HG02970 (cell line): ENCODE measurements around the gene HECW1.
A peak's percentile ranks its signal among the peaks of the same experiment; 100 is the strongest.
"Not testable (repeated sequence)": the region's sequence is repeated elsewhere in the genome, so short reads cannot be mapped to it uniquely, and the experiment has no call there.

Experiments
- ATAC-seq: cut with Tn5 transposase; IDR thresholded peaks from one replicate; pipeline ENCODE4 v1.9.1; 2021; ENCODE audit warnings: mild to moderate bottlenecking, moderate library complexity, moderate number of reproducible peaks; ENCODE audit not compliant: unreplicated experiment, low FRiP score

Gene HECW1

DNA sequence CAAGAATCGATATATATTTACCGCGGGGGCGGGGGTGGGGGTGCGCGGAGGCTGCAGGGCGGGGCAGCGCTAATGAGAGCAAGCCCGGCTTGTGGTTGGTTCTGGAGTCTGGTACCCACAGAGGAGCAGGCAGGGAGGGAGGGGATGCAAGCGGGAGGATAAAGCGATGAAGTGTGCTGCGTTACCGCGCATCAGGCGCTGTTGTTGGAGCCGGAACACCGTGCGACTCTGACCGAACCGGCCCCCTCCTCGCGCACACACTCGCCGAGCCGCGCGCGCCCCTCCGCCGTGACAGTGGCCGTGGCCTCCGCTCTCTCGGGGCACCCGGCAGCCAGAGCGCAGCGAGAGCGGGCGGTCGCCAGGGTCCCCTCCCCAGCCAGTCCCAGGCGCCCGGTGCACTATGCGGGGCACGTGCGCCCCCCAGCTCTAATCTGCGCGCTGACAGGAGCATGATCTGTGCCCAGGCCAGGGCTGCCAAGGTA lies at the start of gene HECW1:
Gene HECW1 (plus strand): TSS at position 189 of the 482 bp plus-strand sequence. CDS start 131,259 bp downstream, outside the sequence.
- ATAC-seq: no peak

DNA sequence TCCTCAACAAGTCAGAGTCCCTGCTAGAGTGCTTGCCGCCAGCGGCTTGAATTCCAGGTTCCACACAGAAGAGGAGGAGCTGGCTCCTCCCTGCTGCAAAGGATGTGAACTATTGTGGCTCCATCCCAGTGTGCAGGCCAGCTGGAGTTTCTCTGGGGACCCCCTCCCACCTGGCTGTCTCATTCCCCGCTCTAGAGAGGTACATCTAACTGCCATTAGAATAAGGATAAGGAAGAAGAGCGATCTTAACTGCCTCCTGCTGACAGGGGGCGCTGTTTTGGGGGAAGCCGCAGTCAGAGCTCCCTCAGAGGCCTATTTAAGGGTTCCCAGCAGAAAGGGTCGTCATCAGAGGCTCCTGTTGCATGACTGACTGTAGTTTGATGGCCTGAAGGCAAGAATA lies 40.8 kb upstream of the HECW1 start:
- no peak for ATAC-seq

DNA sequence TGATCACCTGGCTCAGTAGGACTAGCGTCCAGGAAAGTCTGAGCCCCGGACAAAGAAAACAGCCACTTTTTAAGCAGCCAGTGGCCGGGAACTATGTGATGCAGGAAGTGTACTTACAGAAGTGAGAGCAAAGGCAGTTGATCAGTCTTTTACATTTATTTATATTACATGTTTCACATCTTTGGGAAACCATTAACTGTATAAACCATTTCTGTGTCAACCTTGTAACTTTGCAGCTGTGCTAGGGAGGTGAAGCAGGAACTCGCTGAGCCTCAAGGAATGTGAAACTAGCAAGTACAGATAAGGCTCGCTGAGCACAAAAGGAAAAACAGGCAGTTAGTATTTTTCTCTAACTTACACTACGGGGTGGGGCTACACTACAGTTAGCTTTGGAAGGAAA lies 39.9 kb upstream of the HECW1 start:
- ATAC-seq: no peak

DNA sequence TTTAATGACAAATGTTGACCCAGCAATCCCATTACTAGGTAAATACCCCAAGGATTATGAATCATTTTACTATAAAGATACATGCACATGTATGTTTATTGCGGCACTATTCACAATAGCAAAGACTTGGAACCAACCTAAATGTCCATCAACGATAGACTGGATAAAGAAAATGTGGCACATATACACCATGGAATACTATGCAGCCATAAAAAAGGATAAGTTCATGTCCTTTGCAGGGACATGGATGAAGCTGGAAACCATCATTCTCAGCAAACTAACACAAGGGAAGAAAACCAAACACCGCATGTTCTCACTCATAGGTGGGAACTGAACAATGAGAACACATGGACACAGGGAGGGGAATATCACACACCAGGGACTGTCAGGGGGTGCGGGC lies 38.6 kb upstream of the HECW1 start:
- not testable (repeated sequence) for ATAC-seq

DNA sequence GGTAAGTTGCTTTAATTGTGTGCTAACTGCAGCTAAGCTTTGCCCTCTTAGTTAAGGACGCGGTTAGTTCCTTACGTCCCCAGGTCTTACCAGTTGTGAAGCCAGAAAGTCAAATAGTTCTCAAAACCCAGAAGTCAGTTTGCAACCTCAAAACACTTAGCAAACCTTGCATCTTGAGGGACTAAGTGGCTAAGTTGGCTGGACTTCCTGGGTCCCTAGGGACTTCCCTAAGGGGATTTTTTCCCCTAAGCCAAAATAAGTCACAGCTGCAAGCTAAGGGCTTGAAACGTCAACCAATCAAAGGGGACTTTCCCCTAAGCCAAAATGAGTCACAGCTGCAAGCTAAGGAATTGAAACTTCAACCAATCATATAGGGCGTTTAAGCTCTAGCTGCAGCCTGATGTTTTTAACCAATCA lies 36.2 kb upstream of the HECW1 start:
- no peak for ATAC-seq

DNA sequence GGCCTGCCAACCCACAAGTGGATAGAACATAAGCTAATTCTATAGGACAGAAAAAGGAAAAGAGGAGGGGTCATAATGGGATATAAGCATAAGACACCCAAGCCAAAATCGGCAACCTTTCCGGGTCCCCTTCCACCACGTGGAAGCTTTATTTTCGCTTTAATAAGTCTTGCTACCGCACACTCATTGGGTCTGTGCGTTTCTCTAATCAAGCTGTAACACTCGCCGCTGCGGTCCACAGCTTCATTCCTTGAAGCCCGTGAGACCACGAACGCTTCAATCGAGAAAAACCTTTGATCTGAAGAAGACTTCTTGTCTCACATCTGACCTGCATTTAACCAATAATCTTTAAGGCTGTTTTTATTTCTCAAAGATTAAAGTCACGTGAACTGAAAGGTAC lies 35.8 kb upstream of the HECW1 start:
- ATAC-seq: no peak

DNA sequence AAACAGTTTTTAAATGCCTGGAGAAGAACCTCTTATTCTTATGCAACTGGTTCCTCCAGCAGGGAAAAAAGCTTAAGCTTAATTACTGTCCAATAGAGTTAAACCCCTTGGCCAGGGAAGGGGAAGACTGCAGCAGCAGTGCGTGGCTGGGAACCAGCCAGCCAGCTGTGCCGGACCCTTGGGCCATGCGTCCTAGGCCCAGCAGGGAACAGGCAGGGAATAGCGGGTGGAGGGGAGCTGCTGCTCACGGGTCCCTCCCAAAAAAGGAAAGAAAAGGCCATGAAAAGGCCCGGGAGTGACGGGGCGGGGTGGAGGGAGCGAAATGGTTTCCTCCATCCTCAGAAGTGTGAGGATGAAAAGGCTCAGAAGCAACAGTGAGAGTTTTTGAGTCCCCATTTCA lies 35.2 kb upstream of the HECW1 start:
- ATAC-seq: no peak

DNA sequence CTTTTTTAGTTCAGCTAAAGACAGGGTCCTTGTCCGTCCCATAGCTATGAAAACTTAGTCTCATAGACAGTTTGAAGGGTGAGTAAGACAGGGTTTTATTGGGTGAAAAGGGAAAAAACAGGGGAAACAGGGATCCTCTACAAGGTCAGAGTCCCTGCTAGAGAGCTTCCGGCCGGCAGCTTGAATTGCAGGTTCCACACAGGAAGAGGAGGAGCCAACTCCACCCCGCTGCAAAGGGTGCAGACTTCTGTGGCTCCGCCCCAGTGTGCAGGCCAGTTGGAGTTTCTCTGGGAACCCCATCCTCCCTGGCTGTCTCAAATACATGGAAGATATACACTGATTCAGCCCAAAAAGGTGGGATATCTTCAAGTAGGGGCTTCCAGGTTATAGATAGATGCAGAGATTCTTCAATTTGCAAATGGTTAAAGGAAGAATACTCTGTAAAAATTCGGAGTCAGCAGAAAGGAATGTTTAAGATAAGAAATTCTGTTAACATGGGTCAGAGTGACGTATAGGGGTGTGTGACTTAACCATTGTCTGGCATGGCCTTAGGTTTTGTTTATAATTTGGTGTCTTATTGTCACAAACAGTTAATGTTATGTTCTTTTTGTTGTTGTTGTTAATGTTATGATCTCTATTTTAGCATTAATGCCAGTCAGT lies 34.6 kb upstream of the HECW1 start:
- ATAC-seq: no peak

DNA sequence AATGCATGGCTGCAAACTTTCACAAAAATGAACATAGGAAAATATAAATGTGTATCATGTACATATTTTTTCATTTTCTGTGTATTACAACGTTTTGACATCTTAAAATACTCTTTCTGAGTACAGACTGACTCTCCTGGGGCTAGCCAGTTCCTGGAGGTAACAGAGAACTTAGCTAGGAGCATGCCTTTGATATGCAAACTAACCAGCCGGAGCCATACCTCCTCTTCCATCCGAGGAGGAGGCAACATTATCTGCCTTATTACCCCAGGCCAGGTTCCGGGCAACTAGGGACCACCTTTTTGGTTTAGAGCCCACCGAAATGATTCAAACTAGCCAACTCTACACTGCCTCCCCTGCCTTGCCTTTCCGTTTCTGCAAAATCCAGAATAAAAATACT lies 33.7 kb upstream of the HECW1 start:
- ATAC-seq: no peak

DNA sequence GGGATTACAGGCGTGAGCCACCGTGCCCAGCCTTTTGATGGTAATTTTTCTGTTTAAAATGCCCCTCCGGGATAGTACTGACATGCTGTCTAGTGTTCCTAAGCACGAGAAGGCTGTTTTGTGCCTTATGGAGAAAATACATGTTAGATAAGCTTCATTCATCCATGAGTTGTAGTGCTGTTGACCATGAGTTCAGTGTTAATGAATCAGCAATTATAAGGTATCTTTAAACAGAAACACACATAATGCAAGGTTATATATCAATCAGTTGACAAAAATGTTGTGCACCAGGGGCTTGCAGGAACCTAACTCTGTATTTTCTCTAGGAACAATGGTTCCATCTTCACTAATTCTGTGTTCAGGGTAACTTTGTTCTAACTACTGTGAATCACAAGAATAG lies 30.8 kb upstream of the HECW1 start:
- ATAC-seq: no peak

DNA sequence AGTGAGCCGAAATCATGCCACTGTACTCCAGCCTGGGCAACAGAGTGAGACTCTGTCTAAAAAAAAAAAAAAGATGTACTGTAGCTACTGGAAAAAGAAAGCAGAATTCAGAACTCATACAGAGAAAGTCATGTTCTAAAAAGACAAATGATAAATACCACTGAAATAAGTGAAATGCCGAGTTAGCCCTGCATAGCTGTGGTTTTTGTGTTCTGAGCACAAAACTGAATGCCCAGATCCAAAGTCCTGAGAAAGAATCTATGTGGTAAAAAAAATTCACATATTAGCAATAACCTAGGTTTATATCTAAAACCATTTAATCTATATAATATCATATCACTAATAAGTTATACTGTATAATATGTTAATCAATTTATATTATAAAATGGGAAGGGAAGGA lies 29.3 kb upstream of the HECW1 start:
- ATAC-seq: no peak

DNA sequence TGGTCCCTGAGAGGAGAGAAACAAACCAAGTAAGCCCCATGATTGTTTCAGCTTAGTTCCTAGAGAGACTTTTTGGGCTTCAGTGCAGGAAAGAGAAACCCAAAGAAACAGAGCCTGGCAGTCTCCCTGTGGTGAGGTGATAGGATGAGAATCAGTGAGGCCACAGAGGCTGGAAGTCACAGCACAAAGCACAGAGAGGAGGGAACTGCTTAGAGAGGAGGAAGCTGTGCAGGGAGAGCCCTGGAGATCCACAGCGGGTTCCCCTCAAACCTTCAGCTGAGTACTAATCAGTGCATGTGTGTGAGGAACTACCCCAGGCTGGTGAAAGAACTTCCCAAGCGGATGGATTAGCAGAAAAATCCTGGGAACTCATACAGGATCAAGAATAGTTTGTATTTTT lies 27.4 kb upstream of the HECW1 start:
- ATAC-seq: no peak

DNA sequence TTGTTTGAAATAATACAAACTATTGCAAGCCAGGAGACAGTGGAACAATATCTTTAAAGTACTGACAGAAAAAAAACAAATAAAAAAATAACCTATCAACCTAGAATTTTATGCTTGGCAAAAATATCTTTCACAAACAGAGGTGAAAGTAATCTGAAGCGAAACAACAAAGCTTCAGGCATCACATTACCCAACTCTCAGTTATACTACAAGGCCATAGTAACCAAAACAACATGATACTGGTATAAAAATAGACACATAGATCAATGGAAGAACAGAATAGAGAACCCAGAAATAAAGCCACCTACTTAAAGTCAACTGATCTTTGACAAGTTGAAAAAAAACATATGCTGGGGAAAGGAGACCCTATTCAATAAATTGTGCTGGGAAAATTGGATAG lies 26.5 kb upstream of the HECW1 start:
- ATAC-seq: no peak

DNA sequence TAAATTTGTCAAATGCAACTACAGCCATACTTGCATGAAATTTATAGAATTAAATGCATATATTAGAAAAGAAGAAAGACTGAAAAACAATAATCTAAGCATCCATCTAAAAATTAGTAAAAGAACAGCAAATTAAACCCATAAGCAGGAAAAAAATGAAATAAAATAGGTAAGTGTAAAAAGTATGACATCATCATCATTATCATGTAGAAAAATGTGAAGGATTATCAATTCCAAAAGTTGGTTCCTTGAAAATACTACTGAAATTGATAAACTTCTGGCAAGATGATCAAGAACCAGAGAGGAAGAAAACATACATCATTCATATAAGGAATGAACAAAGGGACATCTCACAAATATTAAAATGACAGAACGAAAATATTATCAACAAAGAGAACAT lies 19.6 kb upstream of the HECW1 start:
- no peak for ATAC-seq

DNA sequence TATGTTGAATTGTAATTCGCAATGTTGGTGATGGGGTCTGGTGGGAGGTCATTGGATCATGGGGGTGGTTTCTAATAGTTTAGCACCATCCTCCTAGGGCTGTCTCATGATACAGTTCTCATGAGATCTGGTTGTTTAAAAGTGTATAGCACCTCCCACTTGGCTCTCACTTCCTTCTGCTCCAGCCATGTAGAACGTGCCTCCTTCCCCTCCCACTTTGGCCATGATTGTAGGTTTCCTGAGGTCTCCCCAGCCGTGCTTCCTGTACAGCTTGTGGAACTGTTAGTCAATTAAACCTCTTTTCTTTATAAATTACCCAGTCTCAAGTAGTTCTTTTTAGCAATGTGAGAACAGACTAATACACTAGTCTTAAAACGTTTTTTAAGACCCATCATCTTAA lies 15.6 kb upstream of the HECW1 start:
- no peak for ATAC-seq

DNA sequence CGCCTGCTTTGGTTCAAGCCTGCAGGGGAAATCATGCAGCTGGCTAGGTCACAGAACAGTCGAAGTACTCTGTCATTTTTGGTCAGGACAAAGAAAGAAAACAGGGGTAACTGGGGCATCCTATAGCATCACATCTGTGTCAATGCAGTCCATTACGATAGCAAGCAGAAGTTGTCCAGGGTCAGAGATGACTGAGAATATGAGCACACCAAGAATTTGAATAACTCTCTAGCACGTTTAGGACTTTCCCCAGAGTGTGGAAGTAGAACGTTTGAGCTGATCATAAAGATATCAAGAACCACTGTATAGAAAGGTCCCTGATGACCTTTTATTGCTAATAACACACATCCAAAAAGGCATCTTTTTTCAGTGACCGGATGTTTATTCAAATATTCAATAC lies 12.7 kb upstream of the HECW1 start:
- ATAC-seq: no peak

DNA sequence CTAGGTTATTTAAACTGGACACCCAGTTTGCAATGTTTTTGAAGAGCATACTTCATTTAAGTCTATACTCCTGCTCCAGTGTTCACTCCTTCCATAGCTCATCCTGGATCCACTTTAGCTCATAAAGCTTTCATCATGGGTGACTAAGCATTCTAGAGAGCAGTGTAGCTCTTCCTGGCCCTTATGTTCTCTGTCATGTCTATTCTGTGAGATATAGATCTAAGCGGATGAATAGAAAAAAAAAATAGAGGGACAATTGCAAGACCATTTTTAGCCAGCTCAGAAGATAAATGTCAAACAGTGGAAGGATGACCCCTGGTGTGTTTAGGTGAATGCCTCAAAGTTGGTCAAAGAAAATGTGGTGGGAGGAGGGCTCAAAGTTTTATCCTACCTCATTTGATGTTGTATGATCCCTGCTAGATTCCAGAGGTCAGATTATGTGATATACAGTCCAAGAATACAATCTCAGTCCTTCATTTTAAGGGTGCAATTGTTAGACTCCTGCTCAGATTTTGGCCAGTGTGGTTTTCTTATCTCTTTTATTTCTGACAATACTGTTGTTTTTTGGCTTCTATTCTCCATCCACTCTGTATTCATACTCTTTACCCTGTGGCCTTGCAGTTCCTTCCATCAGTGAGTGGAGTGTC lies 7.5 kb upstream of the HECW1 start:
- ATAC-seq: no peak

DNA sequence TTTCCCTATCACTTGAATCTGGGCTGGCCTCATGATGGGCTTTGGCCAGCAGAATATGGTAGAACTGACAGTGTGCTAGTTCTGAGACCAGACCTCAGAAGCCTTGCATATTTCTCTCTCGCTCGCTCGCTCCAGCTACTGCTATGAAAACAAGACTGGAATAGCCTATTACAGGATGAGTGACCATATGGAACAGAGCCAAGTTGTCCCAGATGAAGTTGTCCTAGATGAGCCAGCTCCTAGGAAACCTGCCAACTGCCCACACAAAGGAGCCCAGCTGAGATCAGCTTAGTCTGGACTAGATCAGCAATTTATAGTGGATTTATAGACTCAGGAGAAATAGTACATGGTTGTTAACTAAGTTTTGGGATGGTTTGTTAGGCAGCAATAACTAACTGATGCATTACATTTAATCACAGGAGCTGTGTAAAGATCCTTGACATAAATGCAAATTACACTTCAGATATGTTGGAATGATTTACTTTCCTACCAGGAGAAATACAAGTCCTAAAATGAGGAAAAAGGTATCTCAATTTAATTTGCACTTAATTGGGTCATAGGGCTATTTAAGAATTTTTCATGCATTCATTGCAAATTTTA lies 6.8 kb upstream of the HECW1 start:
- ATAC-seq: no peak

DNA sequence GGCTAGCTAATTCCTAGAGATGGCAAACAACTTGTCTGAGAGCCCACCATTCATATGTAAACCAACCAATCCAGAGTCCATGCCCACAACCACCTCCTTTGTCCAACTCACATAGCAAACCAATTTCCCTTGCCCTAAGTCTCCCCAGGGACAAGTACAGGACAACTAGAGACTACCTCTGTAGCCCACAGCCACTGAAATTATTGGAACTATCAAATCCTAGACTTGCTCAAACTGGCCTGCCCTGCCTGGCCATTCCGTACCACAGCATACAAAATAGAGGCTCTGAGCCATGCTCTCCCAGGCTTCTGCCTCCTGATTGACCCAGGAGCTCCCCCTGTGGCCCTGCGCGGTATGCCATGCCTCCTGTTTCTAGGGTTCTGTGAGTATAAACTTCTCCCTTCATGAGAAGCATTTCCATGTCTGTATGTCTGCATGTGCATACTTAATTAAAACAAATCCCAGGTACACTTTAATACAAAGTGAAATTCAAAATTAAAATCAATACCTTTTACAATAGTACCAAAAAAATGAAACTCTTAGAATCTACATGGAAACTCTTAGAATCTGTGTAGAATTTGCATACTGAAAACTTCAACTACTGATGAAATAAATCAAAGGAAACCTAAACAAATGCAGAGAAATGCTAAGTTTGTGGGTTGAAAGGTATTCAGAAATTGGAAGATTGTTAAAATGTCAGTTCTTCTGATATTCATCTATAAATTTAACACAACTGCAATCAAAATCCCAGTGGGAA lies 4.0 kb upstream of the HECW1 start:
- ATAC-seq: peak; percentile 69

DNA sequence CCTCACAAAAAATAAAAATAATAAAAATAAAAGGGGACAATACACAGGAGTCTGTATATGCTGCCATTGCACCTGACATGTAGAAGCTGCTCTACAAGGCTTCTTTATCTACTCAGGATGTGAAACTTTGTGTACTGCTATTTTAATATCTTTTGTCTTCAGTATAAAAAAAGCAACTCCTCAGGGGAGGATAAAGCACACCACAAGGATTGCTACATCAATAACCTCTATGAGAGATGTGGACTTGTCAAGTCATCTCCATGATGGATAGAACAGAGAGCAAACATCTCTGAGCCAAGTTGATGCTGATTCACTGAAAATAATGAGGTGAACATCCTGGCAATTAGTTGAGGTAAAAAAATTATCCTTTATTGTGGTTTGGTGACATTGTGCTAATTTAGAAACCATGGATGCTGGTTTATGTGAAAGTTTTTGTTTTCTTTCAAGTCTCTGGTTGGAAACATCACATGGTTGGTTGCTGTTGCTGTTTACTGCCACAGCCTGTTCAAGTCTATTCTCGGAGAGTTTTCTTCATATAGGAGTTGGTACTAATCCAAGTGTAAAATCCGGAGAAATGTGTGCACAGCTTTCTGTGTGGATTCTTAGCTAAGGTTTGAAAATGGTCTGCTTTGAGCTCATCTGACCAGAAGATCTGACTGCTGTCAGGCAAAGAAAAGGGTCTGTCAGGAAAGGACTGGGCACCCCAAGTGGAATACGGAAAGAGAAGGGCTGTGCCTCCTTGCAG lies 1.5 kb upstream of the HECW1 start:
- no peak for ATAC-seq
